Chondrocyte (in vitro differentiated cells): ENCODE data around the gene CASZ1. TPM values are rescaled to one million over a fixed set of nuclear protein-coding genes. Genes with fewer than 3 reads are reported as not detected.

ENCODE experiments used
- DNase-seq: peaks from one replicate; pipeline ENCODE4 v3.0.0; 2021; ENCODE audit warnings: mixed read lengths, low spot score
- H3K27ac Mint-ChIP-seq: one replicate; pipeline ENCODE4 v1.8.0; 2021; ENCODE audit warnings: mild to moderate bottlenecking, moderate library complexity, mixed read lengths; ENCODE audit not compliant: unreplicated experiment
- H3K27me3 Mint-ChIP-seq: 2 replicates; pipeline ENCODE4 v1.8.0; 2021; ENCODE audit warnings: low read depth, mixed read lengths
- H3K36me3 Mint-ChIP-seq: 2 replicates; pipeline ENCODE4 v1.8.0; 2021; ENCODE audit warnings: low read depth, mixed read lengths
- H3K4me1 Mint-ChIP-seq: 2 replicates; pipeline ENCODE4 v1.8.0; 2021; ENCODE audit warnings: low read depth, mild to moderate bottlenecking, mixed read lengths
- H3K4me3 Mint-ChIP-seq: one replicate; pipeline ENCODE4 v1.8.0; 2021; ENCODE audit warnings: mild to moderate bottlenecking, moderate library complexity, mixed read lengths; ENCODE audit not compliant: unreplicated experiment
- H3K9me3 Mint-ChIP-seq: 2 replicates; pipeline ENCODE4 v1.8.0; 2021; ENCODE audit warnings: low read depth, mixed read lengths
- CTCF ChIP-seq: fragments of 200-600 bp; sonication (generic); IDR thresholded peaks from 2 replicates; pipeline ENCODE4 v1.5.0; 2021; ENCODE audit warnings: antibody characterized with exemption, mild to moderate bottlenecking, moderate library complexity
- total RNA-seq: library from RNA; stranded (reverse); gene quantifications from 3 replicates; pipeline ENCODE4 v1.2.1, GENCODE V29; 2021

The CASZ1 gene
- total RNA-seq, 1 donor from 2014 or later = 4.1 TPM

- DNase-seq = no peak
- Mint-ChIP-seq H3K27me3 (peaks cover 25% of the 10 kb centered on the region), H3K4me1 (peaks cover 3% of the 10 kb centered on the region), H3K36me3 (no peaks in the 10 kb centered on the region), H3K9me3 (no peaks in the 10 kb centered on the region), H3K27ac (no peak overlapping the region), H3K4me3 (no peak overlapping the region)
- no peak for TF ChIP-seq CTCF
Measured at GRCh38 chr1:10827377-10828333, 31.2 kb upstream of the CASZ1 start.

- H3K4me3 Mint-ChIP-seq = no peak overlapping the region
- TF ChIP-seq CTCF = no peak
- H3K27me3 Mint-ChIP-seq = peaks cover 25% of the 10 kb centered on the region
Measured at GRCh38 chr1:10825592-10825991, 29.1 kb upstream of the CASZ1 start.

GRCh38 chr1:10824821-10825540 is 28.5 kb upstream of the CASZ1 start:
- no peak for TF ChIP-seq CTCF
- H3K36me3 Mint-ChIP-seq = no peaks in the 10 kb centered on the region
- H3K27me3 Mint-ChIP-seq = peaks cover 24% of the 10 kb centered on the region
- H3K4me3 Mint-ChIP-seq = no peak overlapping the region
- no peaks in the 10 kb centered on the region for H3K9me3 Mint-ChIP-seq
- H3K27ac Mint-ChIP-seq = no peak overlapping the region
- peaks cover 3% of the 10 kb centered on the region for H3K4me1 Mint-ChIP-seq
- DNase-seq = no peak

More at GRCh38 chr1:10825592-10825991, 29.1 kb upstream of the CASZ1 start:
- peaks cover 3% of the 10 kb centered on the region for H3K4me1 Mint-ChIP-seq
- no peak for DNase-seq
- H3K27ac Mint-ChIP-seq = no peak overlapping the region
- no peaks in the 10 kb centered on the region for H3K36me3 Mint-ChIP-seq
- no peaks in the 10 kb centered on the region for H3K9me3 Mint-ChIP-seq

GRCh38 chr1:10823000-10823401 is 26.6 kb upstream of the CASZ1 start:
- no peak overlapping the region for H3K27ac Mint-ChIP-seq
- H3K36me3 Mint-ChIP-seq = no peaks in the 10 kb centered on the region
- H3K4me3 Mint-ChIP-seq = no peak overlapping the region
- peaks cover 3% of the 10 kb centered on the region for H3K4me1 Mint-ChIP-seq
- TF ChIP-seq CTCF = no peak
- H3K9me3 Mint-ChIP-seq = no peaks in the 10 kb centered on the region
- peaks cover 17% of the 10 kb centered on the region for H3K27me3 Mint-ChIP-seq
- no peak for DNase-seq

GRCh38 chr1:10821388-10821787 is 24.9 kb upstream of the CASZ1 start:
- no peak overlapping the region for H3K27ac Mint-ChIP-seq
- no peaks in the 10 kb centered on the region for H3K36me3 Mint-ChIP-seq
- DNase-seq = no peak
- peaks cover 3% of the 10 kb centered on the region for H3K4me1 Mint-ChIP-seq
- peaks cover 12% of the 10 kb centered on the region for H3K27me3 Mint-ChIP-seq
- no peak for TF ChIP-seq CTCF
- H3K4me3 Mint-ChIP-seq = no peak overlapping the region
- no peaks in the 10 kb centered on the region for H3K9me3 Mint-ChIP-seq
